Measurements from ENCODE around the gene SLC13A2. TPM values are rescaled to one million over a fixed set of nuclear protein-coding genes. Genes with fewer than 3 reads are reported as not detected.

Gene SLC13A2
- total and polyA plus RNA-seq, 3 donors from 2014 or later: 0.44 to 0.93 (median 0.79) TPM

GRCh38 chr17:28494445-28495188 is 21.2 kb downstream of the SLC13A2 start:
- intact Hi-C loops (cut with DNase I; ENCODE audit: low total_unique reads): no loop called here

GRCh38 chr17:28495635-28496034 is 22.2 kb downstream of the SLC13A2 start:
- no peak for DNase-seq
- Histone ChIP-seq H3K9me3 (no peaks in the 10 kb centered on the region), H3K27me3 (no peaks in the 10 kb centered on the region), H3K36me3 (ENCODE audit: low read depth, missing control alignments) (no peaks in the 10 kb centered on the region), H3K4me3 (no peak overlapping the region), H3K4me1 (no peaks in the 10 kb centered on the region), H3K27ac (no peak overlapping the region)
- intact Hi-C loops (cut with DNase I; ENCODE audit: low total_unique reads): no loop called here
- TF ChIP-seq, protein P1, sequence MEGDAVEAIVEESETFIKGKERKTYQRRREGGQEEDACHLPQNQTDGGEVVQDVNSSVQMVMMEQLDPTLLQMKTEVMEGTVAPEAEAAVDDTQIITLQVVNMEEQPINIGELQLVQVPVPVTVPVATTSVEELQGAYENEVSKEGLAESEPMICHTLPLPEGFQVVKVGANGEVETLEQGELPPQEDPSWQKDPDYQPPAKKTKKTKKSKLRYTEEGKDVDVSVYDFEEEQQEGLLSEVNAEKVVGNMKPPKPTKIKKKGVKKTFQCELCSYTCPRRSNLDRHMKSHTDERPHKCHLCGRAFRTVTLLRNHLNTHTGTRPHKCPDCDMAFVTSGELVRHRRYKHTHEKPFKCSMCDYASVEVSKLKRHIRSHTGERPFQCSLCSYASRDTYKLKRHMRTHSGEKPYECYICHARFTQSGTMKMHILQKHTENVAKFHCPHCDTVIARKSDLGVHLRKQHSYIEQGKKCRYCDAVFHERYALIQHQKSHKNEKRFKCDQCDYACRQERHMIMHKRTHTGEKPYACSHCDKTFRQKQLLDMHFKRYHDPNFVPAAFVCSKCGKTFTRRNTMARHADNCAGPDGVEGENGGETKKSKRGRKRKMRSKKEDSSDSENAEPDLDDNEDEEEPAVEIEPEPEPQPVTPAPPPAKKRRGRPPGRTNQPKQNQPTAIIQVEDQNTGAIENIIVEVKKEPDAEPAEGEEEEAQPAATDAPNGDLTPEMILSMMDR (IDR thresholded peaks at IDR 0.05): no peak
- no peak for TF ChIP-seq POLR2A (IDR thresholded peaks at IDR 0.05)
- 89 to 93% methylated on average over 8 of the region's 8 CpGs for WGBS, 2 donors

More at GRCh38 chr17:28494445-28495188, 21.2 kb downstream of the SLC13A2 start:
- Histone ChIP-seq H3K36me3 (ENCODE audit: low read depth, missing control alignments) (no peaks in the 10 kb centered on the region), H3K4me3 (no peak overlapping the region), H3K27ac (no peak overlapping the region), H3K9me3 (no peaks in the 10 kb centered on the region), H3K27me3 (no peaks in the 10 kb centered on the region), H3K4me1 (no peaks in the 10 kb centered on the region)
- WGBS, 2 donors: 31 to 33% methylated on average over 5 to 15 of the region's 15 CpGs
- DNase-seq: peak; percentile 79
- no peak for TF ChIP-seq POLR2A (IDR thresholded peaks at IDR 0.05)
- TF ChIP-seq, protein P1 (IDR thresholded peaks at IDR 0.05): peak; percentile 73 to 88 (median 75)

- H3K4me1 ChIP-seq: no peaks in the 10 kb centered on the region
- H3K36me3 ChIP-seq (ENCODE audit: low read depth, missing control alignments): no peaks in the 10 kb centered on the region
- H3K27ac ChIP-seq: no peak overlapping the region
- H3K9me3 ChIP-seq: no peaks in the 10 kb centered on the region
- intact Hi-C loops (cut with DNase I; ENCODE audit: low total_unique reads): no loop called here
- H3K4me3 ChIP-seq: no peak overlapping the region
- DNase-seq: no peak
- no peaks in the 10 kb centered on the region for H3K27me3 ChIP-seq
- WGBS, 2 donors: 53 to 68% methylated on average over 6 to 9 of the region's 9 CpGs
- no peak for TF ChIP-seq POLR2A (IDR thresholded peaks at IDR 0.05)
- TF ChIP-seq, protein P1 (IDR thresholded peaks at IDR 0.05): no peak
These were observed 24.5 kb downstream of the SLC13A2 start for GRCh38 chr17:28497931-28498330.

DNA sequence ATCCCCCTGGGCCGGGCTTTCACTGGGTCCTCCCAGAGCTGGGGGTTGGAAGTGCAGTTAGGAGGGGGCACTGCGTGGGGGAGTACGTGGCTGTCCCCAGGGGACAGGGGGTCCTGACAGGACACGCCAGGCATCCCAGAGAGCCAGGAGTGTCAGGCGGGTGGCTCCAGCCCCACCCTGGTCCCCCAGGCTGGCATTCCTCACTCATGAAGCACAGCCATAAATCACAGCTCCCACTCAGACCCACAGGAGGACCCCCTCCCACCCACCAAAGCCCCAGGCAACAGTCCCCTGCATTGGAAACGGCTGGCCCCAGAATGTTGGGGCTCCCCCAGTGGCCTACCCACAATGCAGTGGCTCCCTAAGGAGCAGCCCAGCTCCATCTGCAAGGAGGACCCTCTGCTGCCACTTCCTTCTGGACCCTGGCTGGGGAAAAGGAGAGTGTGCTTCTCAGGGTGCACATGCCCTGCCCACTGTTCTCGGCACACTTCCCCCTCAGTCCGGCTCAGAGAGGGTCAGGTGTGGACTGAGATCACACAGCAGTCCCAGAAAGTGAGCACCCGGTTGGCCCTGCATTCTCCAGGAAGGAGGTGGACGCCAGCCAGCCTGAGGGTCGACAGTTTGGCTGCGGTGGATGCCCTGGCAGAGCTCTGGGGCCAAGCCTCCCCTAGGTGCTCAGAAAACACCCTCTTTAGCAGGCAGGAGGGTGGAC is 25.4 kb downstream of the SLC13A2 start:
- Histone ChIP-seq H3K27ac (no peak overlapping the region), H3K36me3 (ENCODE audit: low read depth, missing control alignments) (no peaks in the 10 kb centered on the region), H3K9me3 (no peaks in the 10 kb centered on the region), H3K4me3 (no peak overlapping the region), H3K4me1 (no peaks in the 10 kb centered on the region), H3K27me3 (no peaks in the 10 kb centered on the region)
- TF ChIP-seq POLR2A (IDR thresholded peaks at IDR 0.05): no peak
- TF ChIP-seq, protein P1 (IDR thresholded peaks at IDR 0.05): no peak
- 63 to 71% methylated on average over 4 to 12 of the region's 12 CpGs for WGBS, 2 donors
- intact Hi-C loops (cut with DNase I; ENCODE audit: low total_unique reads): no loop called here
- DNase-seq: no peak

Measured in testis (tissue), 3 donors.